H9 (cell line): ENCODE results near the gene GGT1. TPM values are rescaled to one million over a fixed set of nuclear protein-coding genes. Genes with fewer than 3 reads are reported as not detected.
"Not testable (repeated sequence)": the region's sequence is repeated elsewhere in the genome, so short reads cannot be mapped to it uniquely, and the experiment has no call there.

ENCODE experiments used
- DNase-seq: peaks from one replicate; pipeline ENCODE4 v3.0.0-alpha.2; 2017
- H2AFZ ChIP-seq: one replicate; pipeline ENCODE4 v1.6.1; 2013; ENCODE audit warnings: mild to moderate bottlenecking, low read length, control low read depth, moderate library complexity
- H2AK5ac ChIP-seq: 2 replicates; pipeline ENCODE4 v1.6.1; 2013; ENCODE audit warnings: low read length, control low read depth, mixed read lengths; ENCODE audit not compliant: insufficient read length
- H2BK120ac ChIP-seq: one replicate; pipeline ENCODE4 v1.6.1; 2013; ENCODE audit warnings: low read depth, mild to moderate bottlenecking, low read length, control low read depth, inconsistent platforms; ENCODE audit not compliant: poor library complexity, severe bottlenecking
- H2BK12ac ChIP-seq: 2 replicates; pipeline ENCODE4 v1.6.1; 2013; ENCODE audit warnings: low read length, control low read depth, mixed read lengths, low read depth; ENCODE audit not compliant: insufficient read length
- H2BK15ac ChIP-seq: 2 replicates; pipeline ENCODE4 v1.6.1; 2013; ENCODE audit warnings: low read depth, low read length, control low read depth
- H2BK20ac ChIP-seq: one replicate; pipeline ENCODE4 v1.6.1; 2013; ENCODE audit warnings: low read depth, mild to moderate bottlenecking, low read length, control low read depth, inconsistent platforms; ENCODE audit not compliant: poor library complexity, severe bottlenecking
- H2BK5ac ChIP-seq: 2 replicates; pipeline ENCODE4 v1.6.1; 2013; ENCODE audit warnings: low read length, control low read depth, mixed read lengths; ENCODE audit not compliant: insufficient read length
- H3K14ac ChIP-seq: 2 replicates; pipeline ENCODE4 v1.6.1; 2013; ENCODE audit warnings: low read length, control low read depth; ENCODE audit not compliant: insufficient read depth
- H3K18ac ChIP-seq: 2 replicates; pipeline ENCODE4 v1.6.1; 2013; ENCODE audit warnings: low read depth, mild to moderate bottlenecking, mixed read lengths, low read length, control low read depth; ENCODE audit not compliant: insufficient read length
- H3K23ac ChIP-seq: 2 replicates; pipeline ENCODE4 v1.6.1; 2013; ENCODE audit warnings: low read length, control low read depth, mixed read lengths, low read depth; ENCODE audit not compliant: insufficient read length
- H3K23me2 ChIP-seq: 2 replicates; pipeline ENCODE4 v1.6.1; 2013; ENCODE audit warnings: low read depth, mild to moderate bottlenecking, mixed read lengths, low read length, control low read depth; ENCODE audit not compliant: insufficient read length, poor library complexity, severe bottlenecking
- H3K27ac ChIP-seq: 2 replicates; pipeline ENCODE4 v1.5.1; 2013; ENCODE audit warnings: low read length, control low read depth, mixed read lengths, low read depth; ENCODE audit not compliant: insufficient read length
- H3K27me3 ChIP-seq: 2 replicates; pipeline ENCODE4 v1.6.1; 2013; ENCODE audit warnings: low read length, control low read depth, inconsistent platforms; ENCODE audit not compliant: insufficient read depth
- H3K4ac ChIP-seq: 2 replicates; pipeline ENCODE4 v1.6.1; 2013; ENCODE audit warnings: low read depth, mild to moderate bottlenecking, control low read depth, inconsistent platforms, low read length, moderate library complexity
- H3K4me1 ChIP-seq: 2 replicates; pipeline ENCODE4 v1.6.1; 2013; ENCODE audit warnings: low read length, control low read depth, inconsistent platforms; ENCODE audit not compliant: insufficient read depth
- H3K4me2 ChIP-seq: 2 replicates; pipeline ENCODE4 v1.6.1; 2013; ENCODE audit warnings: low read length, control low read depth, mixed read lengths; ENCODE audit not compliant: insufficient read length, insufficient read depth
- H3K56ac ChIP-seq: 2 replicates; pipeline ENCODE4 v1.6.1; 2013; ENCODE audit warnings: low read depth, mild to moderate bottlenecking, mixed read lengths, low read length, control low read depth; ENCODE audit not compliant: insufficient read length
- H3K79me1 ChIP-seq: 2 replicates; pipeline ENCODE4 v1.6.1; 2013; ENCODE audit warnings: low read depth, mild to moderate bottlenecking, moderate library complexity, low read length, control low read depth, inconsistent platforms; ENCODE audit not compliant: insufficient read depth, poor library complexity, severe bottlenecking
- H3K79me2 ChIP-seq: 2 replicates; pipeline ENCODE4 v1.6.1; 2013; ENCODE audit warnings: low read length, control low read depth, inconsistent platforms; ENCODE audit not compliant: insufficient read depth
- H3K9ac ChIP-seq: 2 replicates; pipeline ENCODE4 v1.6.1; 2013; ENCODE audit warnings: low read length, control low read depth, mixed read lengths; ENCODE audit not compliant: insufficient read length; ENCODE audit errors: extremely low read depth
- H3K9me3 ChIP-seq: one replicate; pipeline ENCODE4 v1.6.1; 2013; ENCODE audit warnings: low read depth, low read length, inconsistent platforms; ENCODE audit not compliant: control insufficient read depth
- H3T11ph ChIP-seq: one replicate; pipeline ENCODE4 v1.6.1; 2013; ENCODE audit warnings: mild to moderate bottlenecking, low read length, control low read depth, inconsistent platforms
- H4K20me1 ChIP-seq: one replicate; pipeline ENCODE4 v1.6.1; 2013; ENCODE audit not compliant: control insufficient read depth, insufficient read length, insufficient read depth
- H4K5ac ChIP-seq: 2 replicates; pipeline ENCODE4 v1.6.1; 2013; ENCODE audit warnings: low read depth, mild to moderate bottlenecking, mixed read lengths, low read length, control low read depth; ENCODE audit not compliant: insufficient read length
- H4K8ac ChIP-seq: replicated peaks from 2 replicates; pipeline ENCODE4 v1.6.1; 2013; ENCODE audit warnings: low read length, control low read depth, mixed read lengths, low read depth; ENCODE audit not compliant: insufficient read length
- H4K91ac ChIP-seq: 2 replicates; pipeline ENCODE4 v1.6.1; 2013; ENCODE audit warnings: low read depth, mild to moderate bottlenecking, moderate library complexity, mixed read lengths, low read length, control low read depth; ENCODE audit not compliant: insufficient read length
- H3K27ac Mint-ChIP-seq, 3 experiments: 2 replicates in 2 of 3; 3 replicates in 1 of 3; pipeline ENCODE4 v1.8.0; 2020 to 2021; ENCODE audit warnings: mixed read lengths in 3 of 3, mild to moderate bottlenecking in 1 of 3, moderate library complexity in 1 of 3
- H3K27me3 Mint-ChIP-seq: 2 replicates; pipeline ENCODE4 v1.8.0; 2021; ENCODE audit warnings: low read depth, mild to moderate bottlenecking, moderate library complexity, mixed read lengths
- H3K36me3 Mint-ChIP-seq, 3 experiments: 2 replicates in 2 of 3; 3 replicates in 1 of 3; pipeline ENCODE4 v1.8.0; 2020 to 2021; ENCODE audit warnings: low read depth in 3 of 3, mixed read lengths in 3 of 3; ENCODE audit not compliant: insufficient read depth in 1 of 3
- H3K4me1 Mint-ChIP-seq, 2 experiments: 2 replicates each; pipeline ENCODE4 v1.8.0; 2020; ENCODE audit warnings: mixed read lengths in 2 of 2
- H3K4me3 Mint-ChIP-seq, 2 experiments: 2 replicates in 1 of 2; 3 replicates in 1 of 2; pipeline ENCODE4 v1.8.0; 2020 to 2021; ENCODE audit warnings: mild to moderate bottlenecking in 2 of 2, mixed read lengths in 2 of 2, moderate library complexity in 1 of 2
- H3K9me3 Mint-ChIP-seq, 2 experiments: 2 replicates in 1 of 2; 3 replicates in 1 of 2; pipeline ENCODE4 v1.8.0; 2020; ENCODE audit warnings: mild to moderate bottlenecking in 2 of 2, mixed read lengths in 2 of 2, moderate library complexity in 1 of 2
- WGBS: extraction: QIAGEN DNeasy Blood & Tissue Kit; methylation state at CpG from one replicate; pipeline ENCODE4 v1.1.7; 2013; ENCODE audit warnings: missing lambda C conversion rate, low lambda C conversion rate, mixed read lengths; ENCODE audit not compliant: insufficient read length; ENCODE audit errors: extremely low coverage; 5-methylcytosine and 5-hydroxymethylcytosine counted together
- total RNA-seq: library from RNA; stranded (reverse); gene quantifications from 2 replicates; pipeline ENCODE4 v1.2.1, GENCODE V29; 2021

Gene GGT1
- total RNA-seq, 1 experiment from 2014 or later: 20.5 TPM

- H2BK5ac ChIP-seq, H3K4me1 ChIP-seq, H3K9me3 Mint-ChIP-seq, H3K9ac ChIP-seq, H3K79me2 ChIP-seq, H3K9me3 ChIP-seq, H3K79me1 ChIP-seq, H3K23me2 ChIP-seq, H3K36me3 Mint-ChIP-seq, H3K18ac ChIP-seq, DNase-seq, H3K27ac ChIP-seq, H3K23ac ChIP-seq, H3T11ph ChIP-seq, H4K8ac ChIP-seq, H2AFZ ChIP-seq, H3K4me3 Mint-ChIP-seq, H3K14ac ChIP-seq, H3K4me2 ChIP-seq, H3K27me3 ChIP-seq, H2AK5ac ChIP-seq, H3K4me1 Mint-ChIP-seq, H4K5ac ChIP-seq, H2BK15ac ChIP-seq, H2BK120ac ChIP-seq, H3K56ac ChIP-seq, H4K20me1 ChIP-seq, H4K91ac ChIP-seq, H3K27ac Mint-ChIP-seq, H2BK12ac ChIP-seq, H3K4ac ChIP-seq, H3K27me3 Mint-ChIP-seq, H2BK20ac ChIP-seq: not testable (repeated sequence)
- WGBS: no CpG with 5 or more reads among the region's 1 CpG
These were observed 39.3 kb downstream of the GGT1 start for GRCh38 chr22:24642307-24642706.

GRCh38 chr22:24644409-24644808 is 41.4 kb downstream of the GGT1 start:
- not testable (repeated sequence) for H4K5ac ChIP-seq, H3K27me3 ChIP-seq, H4K91ac ChIP-seq, H4K8ac ChIP-seq, H3K27ac Mint-ChIP-seq, H3K14ac ChIP-seq, DNase-seq, H2BK5ac ChIP-seq, H3K4me3 Mint-ChIP-seq, H3K4ac ChIP-seq, H3K23me2 ChIP-seq, H2AFZ ChIP-seq, H3K9ac ChIP-seq, H2BK15ac ChIP-seq, H3T11ph ChIP-seq, H3K4me1 ChIP-seq, H2BK120ac ChIP-seq, H3K18ac ChIP-seq, H3K4me1 Mint-ChIP-seq, H3K23ac ChIP-seq, H3K9me3 Mint-ChIP-seq, H2BK12ac ChIP-seq, H3K56ac ChIP-seq, H3K79me2 ChIP-seq, H2AK5ac ChIP-seq, H3K27me3 Mint-ChIP-seq, H4K20me1 ChIP-seq, H3K9me3 ChIP-seq, H2BK20ac ChIP-seq, H3K79me1 ChIP-seq, H3K27ac ChIP-seq, H3K4me2 ChIP-seq, H3K36me3 Mint-ChIP-seq
- WGBS: no CpG with 5 or more reads among the region's 11 CpGs
